Small intestine (tissue), 7 donors: ENCODE results near the gene CHSY1. TPM values are rescaled to one million over a fixed set of nuclear protein-coding genes. Genes with fewer than 3 reads are reported as not detected.
"Not testable (repeated sequence)": the region's sequence is repeated elsewhere in the genome, so short reads cannot be mapped to it uniquely, and the experiment has no call there.

ENCODE experiments used
- DNase-seq, 2 donors: peaks; one replicate each; pipeline versions ENCODE4 v3.0.0 to v3.0.0-alpha.2; 2013
- FAIRE-seq: peaks from 2 replicates; lab custom pipeline; 2012; peaks lifted over from hg19 to GRCh38; lab: Jason Lieb, UNC
- H3K27ac ChIP-seq, 3 donors: one replicate each; pipeline ENCODE4 v1.5.1; 2013; ENCODE audit warnings: low read length in 2 of 3, mild to moderate bottlenecking in 2 of 3, control low read depth in 1 of 3, inconsistent platforms in 1 of 3, low read depth in 1 of 3, moderate library complexity in 1 of 3
- H3K27me3 ChIP-seq, 3 donors: one replicate each; pipeline ENCODE4 v1.6.1; 2013; ENCODE audit warnings: low read length in 3 of 3, inconsistent platforms in 1 of 3; ENCODE audit not compliant: control insufficient read depth in 3 of 3, insufficient read depth in 3 of 3
- H3K36me3 ChIP-seq, 3 donors: one replicate each; pipeline ENCODE4 v1.6.1; 2013; ENCODE audit warnings: low read length in 3 of 3, inconsistent platforms in 1 of 3, low read depth in 1 of 3, mild to moderate bottlenecking in 1 of 3, moderate library complexity in 1 of 3; ENCODE audit not compliant: control insufficient read depth in 3 of 3, insufficient read depth in 2 of 3
- H3K4me1 ChIP-seq, 3 donors: one replicate each; pipeline ENCODE4 v1.6.1; 2013; ENCODE audit warnings: low read length in 2 of 3, inconsistent platforms in 1 of 3, low read depth in 1 of 3, mild to moderate bottlenecking in 1 of 3, moderate library complexity in 1 of 3; ENCODE audit not compliant: control insufficient read depth in 3 of 3, insufficient read depth in 2 of 3
- H3K4me3 ChIP-seq, 3 donors: one replicate each; pipeline ENCODE4 v1.5.1; 2013; ENCODE audit warnings: low read length in 3 of 3, control low read depth in 1 of 3, inconsistent platforms in 1 of 3, low read depth in 1 of 3, mild to moderate bottlenecking in 1 of 3, moderate library complexity in 1 of 3
- H3K9me3 ChIP-seq, 2 donors: one replicate each; pipeline ENCODE4 v1.6.1; 2013; ENCODE audit warnings: low read depth in 1 of 2, low read length in 1 of 2; ENCODE audit not compliant: control insufficient read depth in 2 of 2, insufficient read depth in 1 of 2
- WGBS, 3 donors: extraction: QIAGEN DNeasy Blood & Tissue Kit; methylation state at CpG; one replicate each; pipeline ENCODE4 v1.1.7; 2013; 5-methylcytosine and 5-hydroxymethylcytosine counted together
- polyA plus RNA-seq, 4 donors: library from polyadenylated mRNA; stranded (reverse) in 3 of 4; unstranded in 1 of 4; fragments of 200-250 nt in 3 of 4; fragments of 120-200 nt in 1 of 4; gene quantifications; one replicate each; pipeline versions ENCODE4 v1.2.1 to v1.2.3, GENCODE V29; 2013
- donor health status: healthy with polysubstance abuse.
- donor health status: control.
- donor health status: control.
- donor health status: Bipolar disorder and iron deficiency.
- donor health status: healthy.

The CHSY1 gene
- polyA plus RNA-seq, 4 donors, result 1.6 to 13.1 (median 6.0) TPM

GRCh38 chr15:101288905-101289513 lies 37.2 kb upstream of the CHSY1 start:
- Histone ChIP-seq H3K36me3 (peaks cover 6 to 33% (median 14%) of the 10 kb centered on the region in 3 donors), H3K9me3 (no peaks in the 10 kb centered on the region), H3K4me1 (peaks cover 4 to 6% (median 4%) of the 10 kb centered on the region in 3 donors), H3K27ac (no peak overlapping the region), H3K27me3 (no peaks in the 10 kb centered on the region), H3K4me3 (no peak overlapping the region)
- DNase-seq (peak; percentile 53 to 59), FAIRE-seq (no peak)
- WGBS, 3 donors, result 63 to 76% (median 63%) methylated on average over 8 of the region's 8 CpGs

- not testable (repeated sequence) for H3K4me1 ChIP-seq, H3K27me3 ChIP-seq, H3K27ac ChIP-seq, H3K4me3 ChIP-seq, H3K9me3 ChIP-seq, DNase-seq, FAIRE-seq
- peaks cover 6 to 44% (median 19%) of the 10 kb centered on the region in 3 donors for H3K36me3 ChIP-seq
- 96 to 100% (median 98%) methylated on average over 6 of the region's 6 CpGs for WGBS, 3 donors
These were observed 35.5 kb upstream of the CHSY1 start for GRCh38 chr15:101287342-101287741.

DNA sequence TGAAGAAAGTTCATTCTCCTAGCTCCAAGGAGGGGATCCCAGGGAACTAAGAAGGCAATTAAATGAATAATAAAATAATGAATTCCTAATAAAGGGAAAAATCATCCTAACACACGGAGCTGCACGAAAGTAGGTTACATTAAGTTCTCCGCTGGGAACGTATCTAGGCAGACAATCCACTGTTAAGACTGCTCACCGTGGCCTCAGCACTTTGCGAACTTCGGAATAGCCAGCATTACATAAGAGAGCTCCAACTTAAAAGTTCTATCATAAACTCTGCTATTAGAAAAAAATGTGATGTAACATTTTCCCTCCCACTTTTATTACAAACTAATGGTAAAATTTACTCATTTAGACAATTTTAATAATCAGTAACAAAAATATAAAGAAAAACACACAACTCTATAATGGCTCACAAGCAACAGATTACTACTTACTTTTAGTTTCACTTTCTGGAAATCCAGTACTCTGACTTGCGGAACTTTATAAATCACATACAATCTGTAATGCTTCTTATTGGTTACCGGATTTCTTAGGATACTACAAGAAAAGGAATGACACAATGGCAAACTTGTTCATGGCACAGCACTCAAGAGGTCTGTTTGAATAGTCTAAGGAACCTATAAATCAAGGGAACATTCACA lies 34.7 kb upstream of the CHSY1 start:
- DNase-seq, result peak; percentile 17 to 39
- Histone ChIP-seq H3K4me1 (peaks cover 0 to 4% (median 0%) of the 10 kb centered on the region in 3 donors), H3K9me3 (no peaks in the 10 kb centered on the region), H3K27me3 (no peaks in the 10 kb centered on the region), H3K27ac (peak overlapping the region in 1 of 3 donors; percentile 68), H3K4me3 (peak overlapping the region in 1 of 3 donors; percentile 11), H3K36me3 (peaks cover 6 to 44% (median 24%) of the 10 kb centered on the region in 3 donors)
- WGBS, 3 donors, result 46 to 71% (median 57%) methylated on average over 9 of the region's 9 CpGs
- peak; percentile 80 for FAIRE-seq

- H3K36me3 ChIP-seq, result peaks cover 6 to 39% (median 25%) of the 10 kb centered on the region in 3 donors
- no peak for FAIRE-seq
- 83 to 85% (median 84%) methylated on average over 6 of the region's 6 CpGs for WGBS, 3 donors
- no peak overlapping the region for H3K27ac ChIP-seq
- peaks cover 0 to 16% (median 4%) of the 10 kb centered on the region in 3 donors for H3K4me1 ChIP-seq
- H3K9me3 ChIP-seq, result no peaks in the 10 kb centered on the region
- no peak overlapping the region for H3K4me3 ChIP-seq
- no peaks in the 10 kb centered on the region for H3K27me3 ChIP-seq
- DNase-seq, result no peak
These were observed 32.1 kb upstream of the CHSY1 start for GRCh38 chr15:101283931-101284330.

DNA sequence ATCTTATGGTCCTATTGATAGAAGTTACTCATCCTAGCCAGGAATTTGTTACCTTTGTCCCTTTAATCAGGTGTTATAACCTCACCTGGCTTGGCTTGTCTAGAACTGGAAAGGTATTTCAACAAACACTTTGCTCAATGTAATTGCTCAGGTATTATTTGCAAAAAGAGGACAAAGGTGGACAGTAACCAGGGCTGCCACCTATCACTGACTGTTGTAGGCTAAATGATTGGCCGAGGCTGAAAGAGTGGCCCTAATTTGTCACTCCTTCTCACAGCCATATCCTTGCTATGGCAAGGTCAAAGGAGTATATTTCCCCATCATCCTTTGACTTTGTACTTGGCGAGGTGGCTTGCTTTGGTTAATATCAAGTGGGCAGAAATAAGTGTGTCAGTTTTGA lies 28.2 kb upstream of the CHSY1 start:
- peak overlapping the region; percentile 49 to 88 (median 86) for H3K27ac ChIP-seq
- H3K36me3 ChIP-seq, result peaks cover 4 to 32% (median 19%) of the 10 kb centered on the region in 3 donors
- 20 to 65% (median 34%) methylated on average over 2 of the region's 2 CpGs for WGBS, 3 donors
- FAIRE-seq, result no peak
- H3K4me1 ChIP-seq, result peaks cover 3 to 28% (median 8%) of the 10 kb centered on the region in 3 donors
- peak; percentile 90 to 97 for DNase-seq
- no peak overlapping the region for H3K4me3 ChIP-seq
- no peaks in the 10 kb centered on the region for H3K27me3 ChIP-seq
- no peaks in the 10 kb centered on the region for H3K9me3 ChIP-seq

- Histone ChIP-seq H3K36me3 (peaks cover 12 to 30% (median 22%) of the 10 kb centered on the region in 3 donors), H3K27ac (peak overlapping the region; percentile 63 to 98 (median 73)), H3K9me3 (no peaks in the 10 kb centered on the region), H3K27me3 (no peaks in the 10 kb centered on the region), H3K4me3 (peak overlapping the region in 2 of 3 donors; percentile 29 to 35), H3K4me1 (peaks cover 3 to 28% (median 8%) of the 10 kb centered on the region in 3 donors)
- 85 to 88% (median 87%) methylated on average over 12 of the region's 12 CpGs for WGBS, 3 donors
- no peak for FAIRE-seq
- peak in 1 of 2 donors; percentile 39 for DNase-seq
These were observed 26.2 kb upstream of the CHSY1 start for GRCh38 chr15:101277943-101278564.

DNA sequence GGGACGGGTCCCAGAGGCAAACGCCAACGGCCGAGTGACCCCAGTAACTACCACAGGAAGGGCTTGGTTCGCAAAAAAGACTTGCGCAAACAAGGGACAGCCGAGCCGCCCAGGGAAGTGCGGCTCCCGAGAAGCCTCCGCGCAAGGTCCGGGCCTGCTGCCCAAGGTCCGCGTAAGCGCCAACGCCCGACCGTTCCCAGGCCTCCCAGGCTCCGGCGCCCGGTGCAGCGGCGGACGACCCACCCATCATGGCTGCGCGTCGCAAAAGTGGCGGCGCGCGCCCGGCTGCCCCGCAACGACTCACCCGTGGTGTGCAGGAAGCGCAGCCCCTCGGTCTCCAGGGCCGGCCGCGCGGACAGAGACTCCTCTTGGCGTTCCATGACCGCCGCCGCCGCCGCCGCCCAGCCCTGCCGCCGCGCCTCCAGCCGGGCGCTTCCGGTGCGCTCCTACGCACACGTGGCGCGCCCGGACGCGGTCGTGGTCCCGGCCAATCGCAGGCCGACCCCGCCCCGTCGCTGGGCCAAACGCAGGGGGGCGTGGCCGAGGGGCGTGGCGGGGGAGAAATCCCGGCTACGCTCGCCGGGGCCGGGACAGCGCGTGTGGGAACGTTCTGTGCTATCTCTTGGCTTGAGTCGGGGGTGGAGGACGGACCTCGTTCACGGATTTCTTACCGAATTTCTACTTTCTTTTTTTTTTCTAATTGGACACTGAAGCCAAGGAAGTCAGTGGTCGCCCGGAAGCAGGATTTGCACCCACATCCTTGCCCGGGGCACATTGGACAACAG lies 25.4 kb upstream of the CHSY1 start, which contains the start of gene SELENOS:
TSS of gene SELENOS (minus strand) at position 448 of the 785 bp plus-strand sequence. CDS start at position 380, 68 bp downstream.
- FAIRE-seq (no peak), DNase-seq (peak; percentile 94 to 97)
- peaks cover 16 to 32% (median 22%) of the 10 kb centered on the region in 3 donors for H3K36me3 ChIP-seq
- peak within 1 kb of the TSS; percentile 87 to 98 (median 93) for H3K27ac ChIP-seq
- no peaks in the 10 kb centered on the region for H3K27me3 ChIP-seq
- peak within 1 kb of the TSS; percentile 80 to 91 (median 82) for H3K4me3 ChIP-seq
- H3K4me1 ChIP-seq, result peaks cover 3 to 28% (median 8%) of the 10 kb centered on the region in 3 donors
- H3K9me3 ChIP-seq, result no peaks in the 10 kb centered on the region
- WGBS, 3 donors, result 0 to 1% (median 0%) methylated on average over 74 to 91 of the region's 91 CpGs
